AG04450 (cell line): Measurements from ENCODE around the gene EFCAB11. TPM values are rescaled to one million over a fixed set of nuclear protein-coding genes. Genes with fewer than 3 reads are reported as not detected.

Experiments used
- CTCF ChIA-PET: fragments of 300-600, 350-600 bp; formaldehyde crosslinking; extraction: SDS; loops from one replicate; lab custom pipeline; 2022; ENCODE audit warnings: antibody characterized with exemption, inconsistent platforms; lab: Charles Lee
- POLR2A ChIA-PET: fragments of 350-600 bp; formaldehyde crosslinking; extraction: SDS; loops from one replicate; lab custom pipeline; 2021; ENCODE audit warnings: antibody characterized with exemption, inconsistent platforms; lab: Yijun Ruan, JAX
- DNase-seq: peaks from one replicate; pipeline ENCODE4 v3.0.0-alpha.2; 2011; ENCODE audit warnings: low read depth, low spot score
- H3K27ac ChIP-seq: one replicate; pipeline ENCODE4 v1.5.1; 2012; ENCODE audit warnings: low read depth, low read length, control low read depth
- H3K27me3 ChIP-seq: one replicate; pipeline ENCODE4 v1.6.0; 2012; ENCODE audit warnings: low read length; ENCODE audit not compliant: control insufficient read depth, insufficient read depth
- H3K4me3 ChIP-seq: 2 replicates; pipeline ENCODE4 v1.5.1; 2011; ENCODE audit warnings: mild to moderate bottlenecking, low read depth, low read length, control low read depth
- H3K9me3 ChIP-seq: 2 replicates; pipeline ENCODE4 v1.5.1; 2012; ENCODE audit warnings: low read length; ENCODE audit not compliant: control insufficient read depth, insufficient read depth
- CTCF ChIP-seq: IDR thresholded peaks from 2 replicates; pipeline ENCODE4 v1.5.1; 2011; ENCODE audit warnings: low read depth, low read length, control low read depth, inconsistent platforms
- polyA plus RNA-seq: library from polyadenylated mRNA; depleted of rRNA; stranded (reverse); fragments of >200 nt; gene quantifications from 2 replicates; pipeline ENCODE4 v1.2.3, GENCODE V29; 2011

Gene EFCAB11
- polyA plus RNA-seq, 1 experiment = 5.9 TPM

GRCh38 chr14:89992273-89992672 lies 37.7 kb upstream of the EFCAB11 start:
- no peaks in the 10 kb centered on the region for H3K27me3 ChIP-seq
- POLR2A ChIA-PET = no interaction called here
- CTCF ChIA-PET = interaction anchor here (1.2 to 2.9 kb wide), 2 partner anchors 19 to 242 kb away, joined by 3 to 16 read pairs; no protein-coding TSS in a partner anchor
- H3K27ac ChIP-seq = no peak overlapping the region
- H3K4me3 ChIP-seq = no peak overlapping the region
- DNase-seq = no peak
- no peaks in the 10 kb centered on the region for H3K9me3 ChIP-seq
- no peak for TF ChIP-seq CTCF

- no peak for DNase-seq
- Histone ChIP-seq H3K27ac (no peak overlapping the region), H3K9me3 (no peaks in the 10 kb centered on the region), H3K4me3 (no peak overlapping the region), H3K27me3 (no peaks in the 10 kb centered on the region)
- no peak for TF ChIP-seq CTCF
- POLR2A ChIA-PET = no interaction called here
- CTCF ChIA-PET = interaction anchor here (2.9 kb wide), 1 partner anchor 17 kb away, joined by 16 read pairs; no protein-coding TSS in a partner anchor
These were observed 36.2 kb upstream of the EFCAB11 start for GRCh38 chr14:89990623-89991275.

GRCh38 chr14:89990218-89990617 lies 35.7 kb upstream of the EFCAB11 start:
- CTCF ChIA-PET = no interaction called here

GRCh38 chr14:89988787-89989186 lies 34.3 kb upstream of the EFCAB11 start:
- Histone ChIP-seq H3K4me3 (no peak overlapping the region), H3K27me3 (no peaks in the 10 kb centered on the region), H3K27ac (no peak overlapping the region), H3K9me3 (no peaks in the 10 kb centered on the region)
- ChIA-PET CTCF (interaction anchor here (0.6 to 6.1 kb wide), 3 partner anchors 13 to 324 kb away, joined by 3 to 66 read pairs (median 7); no protein-coding TSS in a partner anchor), POLR2A (no interaction called here)
- no peak for TF ChIP-seq CTCF
- no peak for DNase-seq

More at GRCh38 chr14:89990218-89990617, 35.7 kb upstream of the EFCAB11 start:
- no peak for TF ChIP-seq CTCF
- H3K4me3 ChIP-seq = no peak overlapping the region
- no peak overlapping the region for H3K27ac ChIP-seq
- no peaks in the 10 kb centered on the region for H3K27me3 ChIP-seq
- POLR2A ChIA-PET = no interaction called here
- no peaks in the 10 kb centered on the region for H3K9me3 ChIP-seq
- no peak for DNase-seq

- DNase-seq = no peak
- Histone ChIP-seq H3K9me3 (no peaks in the 10 kb centered on the region), H3K27ac (no peak overlapping the region), H3K27me3 (no peaks in the 10 kb centered on the region), H3K4me3 (no peak overlapping the region)
- POLR2A ChIA-PET = no interaction called here
- CTCF ChIA-PET = interaction anchor here (1.0 to 6.1 kb wide), 3 partner anchors 13 to 248 kb away, joined by 3 to 66 read pairs (median 5); no protein-coding TSS in a partner anchor
- no peak for TF ChIP-seq CTCF
These were observed 32.6 kb upstream of the EFCAB11 start for GRCh38 chr14:89987161-89987475.
